Left lung (tissue), 10 donors: ENCODE measurements around the gene USP31. TPM values are rescaled to one million over a fixed set of nuclear protein-coding genes. Genes with fewer than 3 reads are reported as not detected.

Experiments used
- ATAC-seq: fragments of 200-7000 bp; cut with Tn5 transposase; one replicate; pipeline ENCODE4 v1.9.1; 2020; ENCODE audit warnings: moderate library complexity
- DNase-seq, 4 donors: peaks; one replicate each; pipeline ENCODE4 v3.0.0-alpha.2; 2013 to 2020
- H3K27ac ChIP-seq, 2 donors: fragments of 200-600 bp; sonication (generic) in 1 of 2; one replicate each; pipeline versions ENCODE4 v1.5.0 to v1.8.0; 2020 to 2021
- H3K27me3 ChIP-seq, 2 donors: fragments of 200-600 bp; sonication (generic) in 1 of 2; one replicate each; pipeline versions ENCODE4 v1.5.0 to v1.8.0; 2020 to 2021
- H3K36me3 ChIP-seq, 2 donors: fragments of 200-600 bp; sonication (generic) in 1 of 2; one replicate each; pipeline versions ENCODE4 v1.5.0 to v1.8.0; 2020 to 2021
- H3K4me1 ChIP-seq, 2 donors: fragments of 200-600 bp; one replicate each; pipeline ENCODE4 v1.8.0; 2021
- H3K4me3 ChIP-seq, 2 donors: fragments of 200-600 bp; sonication (generic) in 1 of 2; one replicate each; pipeline versions ENCODE4 v1.5.0 to v1.8.0; 2020 to 2021; ENCODE audit warnings: mild to moderate bottlenecking in 1 of 2
- H3K9me3 ChIP-seq, 2 donors: fragments of 200-600 bp; sonication (generic) in 1 of 2; one replicate each; pipeline versions ENCODE4 v1.5.0 to v1.8.0; 2020 to 2021
- intact Hi-C, 2 donors: fragments of 100-400 bp; cut with DNase I; formaldehyde crosslinking; loops; one replicate each; pipeline versions ENCODE4 v1.11.2 to v1.14.2; 2022
- polyA plus RNA-seq, 6 donors: library from polyadenylated mRNA; unstranded; fragments of 120-200 nt; gene quantifications; one replicate each; pipeline ENCODE4 v1.2.1, GENCODE V29; 2013; ENCODE audit not compliant: insufficient read length in 6 of 6
- total RNA-seq, 2 donors: library from RNA; stranded (reverse); fragmentation: NEBNext Ultra II Directional; extraction: Animal tissue kit (Norgen Biotek cat#: 25700); gene quantifications; one replicate each; pipeline ENCODE4 v1.2.1, GENCODE V29; 2021
- TF ChIP-seq, protein P1 (sequence below), 2 donors: fragments of 200-600 bp; sonication (generic) in 1 of 2; IDR thresholded peaks; one replicate each; pipeline versions ENCODE4 v1.5.0 to v1.8.0; 2021; ENCODE audit warnings: antibody characterized with exemption in 2 of 2
- donor health status: DM: no; HTN: yes; CAD: no.
- donor health status: DM: no; HTN: no; CAD: no.

The USP31 gene
- total and polyA plus RNA-seq, 8 donors: 8.7 to 17.7 (median 9.8) TPM

GRCh38 chr16:23141959-23142740, 7.1 kb downstream of the USP31 start:
- TF ChIP-seq, protein P1, sequence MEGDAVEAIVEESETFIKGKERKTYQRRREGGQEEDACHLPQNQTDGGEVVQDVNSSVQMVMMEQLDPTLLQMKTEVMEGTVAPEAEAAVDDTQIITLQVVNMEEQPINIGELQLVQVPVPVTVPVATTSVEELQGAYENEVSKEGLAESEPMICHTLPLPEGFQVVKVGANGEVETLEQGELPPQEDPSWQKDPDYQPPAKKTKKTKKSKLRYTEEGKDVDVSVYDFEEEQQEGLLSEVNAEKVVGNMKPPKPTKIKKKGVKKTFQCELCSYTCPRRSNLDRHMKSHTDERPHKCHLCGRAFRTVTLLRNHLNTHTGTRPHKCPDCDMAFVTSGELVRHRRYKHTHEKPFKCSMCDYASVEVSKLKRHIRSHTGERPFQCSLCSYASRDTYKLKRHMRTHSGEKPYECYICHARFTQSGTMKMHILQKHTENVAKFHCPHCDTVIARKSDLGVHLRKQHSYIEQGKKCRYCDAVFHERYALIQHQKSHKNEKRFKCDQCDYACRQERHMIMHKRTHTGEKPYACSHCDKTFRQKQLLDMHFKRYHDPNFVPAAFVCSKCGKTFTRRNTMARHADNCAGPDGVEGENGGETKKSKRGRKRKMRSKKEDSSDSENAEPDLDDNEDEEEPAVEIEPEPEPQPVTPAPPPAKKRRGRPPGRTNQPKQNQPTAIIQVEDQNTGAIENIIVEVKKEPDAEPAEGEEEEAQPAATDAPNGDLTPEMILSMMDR (IDR thresholded peaks at IDR 0.05): no peak
- Histone ChIP-seq H3K4me1 (peaks cover 7 to 20% of the 10 kb centered on the region in 2 donors), H3K27ac (no peak overlapping the region), H3K27me3 (no peaks in the 10 kb centered on the region), H3K9me3 (peaks cover 0 to 13% of the 10 kb centered on the region in 2 donors), H3K4me3 (no peak overlapping the region), H3K36me3 (no peaks in the 10 kb centered on the region)
- DNase-seq (no peak), ATAC-seq (no peak)
- intact Hi-C loops: no loop called here

- intact Hi-C loops: no loop called here
- TF ChIP-seq, protein P1 (IDR thresholded peaks at IDR 0.05): no peak
- Histone ChIP-seq H3K36me3 (no peaks in the 10 kb centered on the region), H3K27ac (no peak overlapping the region), H3K9me3 (peaks cover 0 to 19% of the 10 kb centered on the region in 2 donors), H3K4me1 (peaks cover 4 to 14% of the 10 kb centered on the region in 2 donors), H3K4me3 (no peak overlapping the region), H3K27me3 (no peaks in the 10 kb centered on the region)
- ATAC-seq: no peak
- DNase-seq: no peak
Measured at GRCh38 chr16:23141500-23141899, 7.8 kb downstream of the USP31 start.

GRCh38 chr16:23141033-23141432, 8.2 kb downstream of the USP31 start:
- peaks cover 2 to 13% of the 10 kb centered on the region in 2 donors for H3K4me1 ChIP-seq
- no peaks in the 10 kb centered on the region for H3K27me3 ChIP-seq
- intact Hi-C loops: no loop called here
- no peak overlapping the region for H3K27ac ChIP-seq
- DNase-seq (no peak), ATAC-seq (no peak)
- H3K4me3 ChIP-seq: no peak overlapping the region
- H3K36me3 ChIP-seq: no peaks in the 10 kb centered on the region
- TF ChIP-seq, protein P1 (IDR thresholded peaks at IDR 0.05): no peak
- H3K9me3 ChIP-seq: peaks cover 0 to 21% of the 10 kb centered on the region in 2 donors

DNA sequence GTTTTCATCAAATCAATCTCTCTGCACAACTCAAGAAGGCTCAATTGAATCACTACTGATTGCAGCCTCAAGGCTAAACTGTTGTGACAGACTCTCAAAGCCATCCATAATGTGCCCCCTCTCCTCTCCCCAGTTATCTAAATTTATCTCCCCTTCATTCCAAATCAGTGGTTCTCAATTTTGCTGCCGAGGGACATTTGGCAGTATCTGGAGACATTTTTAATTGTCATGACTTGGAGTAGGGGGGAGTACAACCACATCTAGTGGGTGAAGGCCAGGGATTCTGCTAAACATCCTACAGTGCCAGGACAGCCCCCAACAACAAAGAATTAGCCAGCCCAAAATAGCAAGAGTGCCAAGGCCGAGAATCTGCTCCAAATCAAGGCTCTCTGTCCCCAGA, 9.1 kb downstream of the USP31 start:
- Histone ChIP-seq H3K9me3 (peaks cover 0 to 24% of the 10 kb centered on the region in 2 donors), H3K4me3 (no peak overlapping the region), H3K36me3 (no peaks in the 10 kb centered on the region), H3K27ac (no peak overlapping the region), H3K27me3 (no peaks in the 10 kb centered on the region), H3K4me1 (peaks cover 2 to 4% of the 10 kb centered on the region in 2 donors)
- DNase-seq (no peak), ATAC-seq (no peak)
- TF ChIP-seq, protein P1 (IDR thresholded peaks at IDR 0.05): no peak
- intact Hi-C loops: no loop called here

DNA sequence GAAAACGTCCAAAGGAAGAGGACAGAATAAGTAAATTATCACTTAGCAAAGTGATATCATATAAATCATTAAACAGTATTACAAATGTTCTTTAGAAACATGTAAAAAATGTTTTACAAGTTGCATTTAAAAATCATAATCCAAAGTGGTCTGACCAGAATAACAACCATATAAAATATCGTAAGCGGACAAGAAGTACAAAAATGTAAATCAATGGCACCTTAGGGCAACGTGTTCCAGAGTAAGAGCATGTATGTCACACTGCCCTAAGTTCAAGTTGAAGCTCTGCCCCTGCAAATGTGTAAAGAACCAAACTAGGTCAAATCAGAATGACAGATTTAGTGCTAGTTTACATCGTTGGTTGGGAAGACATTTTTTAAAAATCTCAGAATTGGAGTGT, 11.4 kb downstream of the USP31 start:
- intact Hi-C loops: no loop called here
- H3K27me3 ChIP-seq: no peaks in the 10 kb centered on the region

More for the DNA sequence above, 11.4 kb downstream of the USP31 start:
- peaks cover 2 to 6% of the 10 kb centered on the region in 2 donors for H3K4me1 ChIP-seq
- no peaks in the 10 kb centered on the region for H3K36me3 ChIP-seq
- no peak overlapping the region for H3K27ac ChIP-seq
- H3K9me3 ChIP-seq: peaks cover 0 to 24% of the 10 kb centered on the region in 2 donors
- DNase-seq (no peak), ATAC-seq (no peak)
- no peak overlapping the region for H3K4me3 ChIP-seq
- TF ChIP-seq, protein P1 (IDR thresholded peaks at IDR 0.05): no peak
